Transverse colon (tissue), 4 donors: ENCODE results near the gene ARHGAP21. TPM values are rescaled to one million over a fixed set of nuclear protein-coding genes. Genes with fewer than 3 reads are reported as not detected.

Source experiments
- DNase-seq: peaks from one replicate; pipeline ENCODE4 v3.0.0-alpha.2; 2019
- H3K27ac ChIP-seq, 4 donors: fragments of 200-600 bp; sonication (generic); 2 replicates each; pipeline ENCODE4 v1.5.1; 2016 to 2018; ENCODE audit warnings: inconsistent platforms in 4 of 4
- H3K27me3 ChIP-seq: fragments of 200-600 bp; sonication (generic); 2 replicates; pipeline ENCODE4 v1.5.1; 2017; ENCODE audit warnings: inconsistent platforms
- H3K36me3 ChIP-seq, 4 donors: fragments of 200-600 bp; sonication (generic); 2 replicates each; pipeline ENCODE4 v1.5.1; 2017 to 2019; ENCODE audit warnings: inconsistent platforms in 4 of 4
- H3K4me1 ChIP-seq, 4 donors: fragments of 200-600 bp; sonication (generic); 2 replicates each; pipeline ENCODE4 v1.5.1; 2017 to 2020; ENCODE audit warnings: inconsistent platforms in 4 of 4
- H3K4me3 ChIP-seq, 4 donors: fragments of 200-600 bp; sonication (generic); 1 replicate in 1 of 4; 2 replicates in 3 of 4; pipeline versions ENCODE4 v1.5.1 to v1.6.1; 2017 to 2019; ENCODE audit warnings: inconsistent platforms in 4 of 4
- H3K9me3 ChIP-seq, 2 donors: fragments of 200-600 bp; sonication (generic); 2 replicates each; pipeline ENCODE4 v1.5.1; 2017 to 2019; ENCODE audit warnings: inconsistent platforms in 2 of 2
- EP300 ChIP-seq: sonication (generic); formaldehyde crosslinking; IDR thresholded peaks from one replicate; pipeline ENCODE4 v1.6.1; 2017; ENCODE audit warnings: antibody characterized with exemption, low read depth
- POLR2A ChIP-seq: fragments of 450-650 bp; IDR thresholded peaks from one replicate; pipeline ENCODE4 v1.6.1; 2016; ENCODE audit warnings: antibody characterized with exemption, mild to moderate bottlenecking, moderate library complexity
- POLR2AphosphoS5 ChIP-seq, 3 donors: sonication (generic); formaldehyde crosslinking; IDR thresholded peaks; one replicate each; pipeline ENCODE4 v1.6.1; 2016; ENCODE audit warnings: antibody characterized with exemption in 3 of 3
- WGBS, 2 donors: methylation state at CpG; one replicate each; pipeline ENCODE4 v1.1.5; 2018; ENCODE audit warnings: low coverage in 1 of 2; 5-methylcytosine and 5-hydroxymethylcytosine counted together
- in situ Hi-C, 4 donors: fragments of 200-750 bp; cut with MboI; loops; one replicate each; pipeline versions ENCODE4 v1.15.0 to v1.15.1; 2017; ENCODE audit warnings: low sequenced_read_pairs in 3 of 4, low pct_ligation_motif_present in 1 of 4, low pct_unique_long_range_greater_than_20kb in 1 of 4
- intact Hi-C: fragments of 100-400 bp; cut with DNase I; formaldehyde crosslinking; loops from one replicate; pipeline ENCODE4 v1.15.1; 2023; ENCODE audit warnings: low total_unique reads
- total RNA-seq, 4 donors: library from RNA; depleted of rRNA; stranded (reverse); fragments of >200 nt; gene quantifications; one replicate each; pipeline ENCODE4 v1.1.0, GENCODE V29; 2016
- TF ChIP-seq, protein P1 (sequence below), 5 experiments: fragments of 200-600 bp in 3 of 5; fragments of 450-650 bp in 2 of 5; sonication (generic) in 3 of 5; IDR thresholded peaks; 1 replicate in 2 of 5; 2 replicates in 3 of 5; pipeline ENCODE4 v1.5.1; 2016 to 2017; ENCODE audit warnings: antibody characterized with exemption in 5 of 5, inconsistent platforms in 3 of 5, mild to moderate bottlenecking in 2 of 5, moderate library complexity in 1 of 5

The ARHGAP21 gene
- total RNA-seq, 4 donors from 2014 or later: 62.8 to 94.1 (median 89.3) TPM

DNA sequence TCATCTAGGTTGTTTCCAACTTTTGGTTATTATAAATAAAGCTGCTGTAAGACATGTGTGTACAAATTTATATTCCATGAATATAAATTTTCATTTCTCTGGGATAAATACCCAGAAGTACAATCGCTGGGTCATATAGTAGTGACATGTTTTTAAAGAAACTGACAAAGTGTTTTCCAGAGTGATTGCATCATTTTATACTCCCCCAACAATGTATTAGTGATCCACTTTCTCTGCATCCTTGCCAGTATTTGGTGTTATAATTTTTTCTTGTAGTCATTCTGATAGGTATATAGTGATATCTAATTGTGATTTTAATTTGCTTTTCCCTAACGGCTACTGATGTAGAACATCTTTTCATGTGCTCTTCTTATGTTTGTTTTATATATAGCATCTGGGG is 27.0 kb upstream of the ARHGAP21 start:
- no peak for DNase-seq
- Histone ChIP-seq H3K27me3 (no peaks in the 10 kb centered on the region), H3K9me3 (no peaks in the 10 kb centered on the region), H3K4me1 (no peaks in the 10 kb centered on the region), H3K4me3 (no peak overlapping the region), H3K27ac (no peak overlapping the region), H3K36me3 (no peaks in the 10 kb centered on the region)
- TF ChIP-seq EP300 (no peak), POLR2A (no peak), POLR2AphosphoS5 (IDR thresholded peaks at IDR 0.05) (no peak)
- TF ChIP-seq, protein P1, sequence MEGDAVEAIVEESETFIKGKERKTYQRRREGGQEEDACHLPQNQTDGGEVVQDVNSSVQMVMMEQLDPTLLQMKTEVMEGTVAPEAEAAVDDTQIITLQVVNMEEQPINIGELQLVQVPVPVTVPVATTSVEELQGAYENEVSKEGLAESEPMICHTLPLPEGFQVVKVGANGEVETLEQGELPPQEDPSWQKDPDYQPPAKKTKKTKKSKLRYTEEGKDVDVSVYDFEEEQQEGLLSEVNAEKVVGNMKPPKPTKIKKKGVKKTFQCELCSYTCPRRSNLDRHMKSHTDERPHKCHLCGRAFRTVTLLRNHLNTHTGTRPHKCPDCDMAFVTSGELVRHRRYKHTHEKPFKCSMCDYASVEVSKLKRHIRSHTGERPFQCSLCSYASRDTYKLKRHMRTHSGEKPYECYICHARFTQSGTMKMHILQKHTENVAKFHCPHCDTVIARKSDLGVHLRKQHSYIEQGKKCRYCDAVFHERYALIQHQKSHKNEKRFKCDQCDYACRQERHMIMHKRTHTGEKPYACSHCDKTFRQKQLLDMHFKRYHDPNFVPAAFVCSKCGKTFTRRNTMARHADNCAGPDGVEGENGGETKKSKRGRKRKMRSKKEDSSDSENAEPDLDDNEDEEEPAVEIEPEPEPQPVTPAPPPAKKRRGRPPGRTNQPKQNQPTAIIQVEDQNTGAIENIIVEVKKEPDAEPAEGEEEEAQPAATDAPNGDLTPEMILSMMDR (IDR thresholded peaks at IDR 0.05): no peak
- intact Hi-C loops (no loop called here), in situ Hi-C loops (no loop called here)
- WGBS, 2 donors: 83 to 91% methylated on average over 2 of the region's 2 CpGs

DNA sequence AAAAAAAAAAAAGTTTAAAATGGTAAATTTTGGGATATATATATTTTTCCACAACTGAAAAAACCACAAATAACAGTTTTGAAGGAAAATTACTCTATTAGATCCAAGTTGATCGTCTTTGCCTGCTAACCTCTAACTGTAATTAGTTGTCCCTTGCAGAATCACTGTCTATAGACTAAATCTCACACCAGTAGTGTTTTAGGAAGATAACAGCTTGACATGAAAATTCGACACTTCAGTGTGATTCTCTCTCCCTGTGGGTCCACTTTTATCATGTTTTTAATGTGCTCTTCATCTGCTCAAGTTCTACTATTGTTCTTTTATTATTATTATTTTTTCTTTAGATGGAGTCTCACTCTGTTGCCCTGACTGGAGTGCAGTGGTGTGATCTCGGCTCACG is 24.5 kb upstream of the ARHGAP21 start:
- no peaks in the 10 kb centered on the region for H3K36me3 ChIP-seq
- no peak for DNase-seq
- H3K27me3 ChIP-seq: no peaks in the 10 kb centered on the region
- no peaks in the 10 kb centered on the region for H3K9me3 ChIP-seq
- WGBS, 2 donors: 87 to 96% methylated on average over 4 of the region's 4 CpGs
- H3K27ac ChIP-seq: no peak overlapping the region
- in situ Hi-C loops: no loop called here
- peaks cover 0 to 7% (median 0%) of the 10 kb centered on the region in 4 donors for H3K4me1 ChIP-seq
- H3K4me3 ChIP-seq: no peak overlapping the region
- intact Hi-C loops: no loop called here
- no peak for TF ChIP-seq EP300
- TF ChIP-seq, protein P1 (IDR thresholded peaks at IDR 0.05): no peak
- TF ChIP-seq POLR2A: no peak
- no peak for TF ChIP-seq POLR2AphosphoS5 (IDR thresholded peaks at IDR 0.05)

DNA sequence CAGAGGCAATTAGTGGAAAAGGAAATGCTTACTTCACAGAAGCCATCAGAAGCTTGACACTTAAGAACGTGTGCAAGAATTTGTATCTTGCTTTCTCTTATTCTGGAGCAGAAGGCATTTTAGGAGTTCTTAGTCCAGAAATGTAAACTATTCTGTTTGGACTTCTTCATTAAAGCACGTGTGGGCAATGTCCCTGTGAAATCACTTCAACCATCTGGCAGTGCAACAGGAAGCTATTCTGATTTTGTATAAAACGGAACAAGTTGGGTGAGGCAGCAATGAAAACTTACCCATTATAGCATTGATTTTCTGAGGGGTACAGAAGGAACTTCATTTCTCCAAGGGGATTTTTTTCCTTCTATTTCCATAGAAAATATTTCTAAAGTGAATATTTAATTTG is 21.3 kb upstream of the ARHGAP21 start:
- in situ Hi-C loops (no loop called here), intact Hi-C loops (no loop called here)
- no peaks in the 10 kb centered on the region for H3K36me3 ChIP-seq
- WGBS, 2 donors: 11 to 13% methylated on average over 1 to 3 of the region's 3 CpGs
- DNase-seq: no peak
- no peaks in the 10 kb centered on the region for H3K9me3 ChIP-seq
- H3K27ac ChIP-seq: no peak overlapping the region
- TF ChIP-seq, protein P1 (IDR thresholded peaks at IDR 0.05): no peak
- TF ChIP-seq EP300 (no peak), POLR2AphosphoS5 (IDR thresholded peaks at IDR 0.05) (no peak), POLR2A (no peak)
- H3K4me1 ChIP-seq: peaks cover 0 to 7% (median 0%) of the 10 kb centered on the region in 4 donors
- no peak overlapping the region for H3K4me3 ChIP-seq
- H3K27me3 ChIP-seq: no peaks in the 10 kb centered on the region

DNA sequence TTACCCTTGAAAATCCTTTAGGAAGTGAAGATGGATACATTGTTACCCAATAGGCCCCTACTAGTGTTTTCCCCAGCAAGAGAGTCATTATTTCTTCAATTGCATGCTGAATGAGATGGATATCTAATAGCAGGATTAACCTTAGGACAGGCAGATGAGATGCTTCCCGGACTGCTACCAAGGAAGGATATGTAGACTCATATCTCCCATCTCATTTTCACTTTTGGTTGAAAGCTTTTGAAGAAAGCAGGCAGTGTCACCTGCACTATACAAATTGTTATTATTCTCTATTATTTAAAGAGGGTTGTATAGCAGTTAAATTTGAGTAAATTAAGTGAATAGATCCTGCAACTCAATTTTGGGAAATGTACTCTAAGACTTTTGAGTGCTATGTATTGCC is 17.0 kb upstream of the ARHGAP21 start:
- no peaks in the 10 kb centered on the region for H3K36me3 ChIP-seq
- no peak overlapping the region for H3K4me3 ChIP-seq
- no peaks in the 10 kb centered on the region for H3K27me3 ChIP-seq
- TF ChIP-seq, protein P1 (IDR thresholded peaks at IDR 0.05): no peak
- no peak for TF ChIP-seq POLR2AphosphoS5 (IDR thresholded peaks at IDR 0.05)
- no peak for TF ChIP-seq POLR2A
- TF ChIP-seq EP300: no peak
- no peak overlapping the region for H3K27ac ChIP-seq
- in situ Hi-C loops: no loop called here
- peaks cover 0 to 7% (median 0%) of the 10 kb centered on the region in 4 donors for H3K4me1 ChIP-seq
- 57 to 87% methylated on average over 1 of the region's 1 CpG for whole genome bisulfite sequencing, 2 donors
- DNase-seq: no peak
- intact Hi-C loops: no loop called here
- no peaks in the 10 kb centered on the region for H3K9me3 ChIP-seq
